Kidney epithelial cell (primary cell): ENCODE results near the gene MAST2. TPM values are rescaled to one million over a fixed set of nuclear protein-coding genes. Genes with fewer than 3 reads are reported as not detected.

Experiments
- DNase-seq: peaks from one replicate; pipeline ENCODE4 v3.0.0-alpha.2; 2010; ENCODE audit warnings: low read depth
- H3K27me3 ChIP-seq: 2 replicates; pipeline ENCODE4 v1.6.0; 2011; ENCODE audit warnings: low read length; ENCODE audit not compliant: control insufficient read depth, insufficient read depth
- H3K36me3 ChIP-seq: 2 replicates; pipeline ENCODE4 v1.5.1; 2011; ENCODE audit warnings: low read length; ENCODE audit not compliant: control insufficient read depth, insufficient read depth
- H3K4me3 ChIP-seq: 2 replicates; pipeline ENCODE4 v1.5.1; 2011; ENCODE audit warnings: low read depth, mild to moderate bottlenecking, control low read depth, low read length
- CTCF ChIP-seq: IDR thresholded peaks from 2 replicates; pipeline ENCODE4 v1.5.1; 2011; ENCODE audit warnings: mild to moderate bottlenecking, moderate library complexity, low read length, control low read depth, inconsistent platforms; ENCODE audit not compliant: insufficient read depth, poor library complexity, severe bottlenecking
- total RNA-seq: library from RNA; depleted of rRNA; stranded (reverse); fragments of >200 nt; gene quantifications from 2 replicates; pipeline ENCODE4 v1.2.3, GENCODE V29; 2015

The MAST2 gene
- total RNA-seq, 1 donor from 2014 or later: 26.6 TPM

DNA sequence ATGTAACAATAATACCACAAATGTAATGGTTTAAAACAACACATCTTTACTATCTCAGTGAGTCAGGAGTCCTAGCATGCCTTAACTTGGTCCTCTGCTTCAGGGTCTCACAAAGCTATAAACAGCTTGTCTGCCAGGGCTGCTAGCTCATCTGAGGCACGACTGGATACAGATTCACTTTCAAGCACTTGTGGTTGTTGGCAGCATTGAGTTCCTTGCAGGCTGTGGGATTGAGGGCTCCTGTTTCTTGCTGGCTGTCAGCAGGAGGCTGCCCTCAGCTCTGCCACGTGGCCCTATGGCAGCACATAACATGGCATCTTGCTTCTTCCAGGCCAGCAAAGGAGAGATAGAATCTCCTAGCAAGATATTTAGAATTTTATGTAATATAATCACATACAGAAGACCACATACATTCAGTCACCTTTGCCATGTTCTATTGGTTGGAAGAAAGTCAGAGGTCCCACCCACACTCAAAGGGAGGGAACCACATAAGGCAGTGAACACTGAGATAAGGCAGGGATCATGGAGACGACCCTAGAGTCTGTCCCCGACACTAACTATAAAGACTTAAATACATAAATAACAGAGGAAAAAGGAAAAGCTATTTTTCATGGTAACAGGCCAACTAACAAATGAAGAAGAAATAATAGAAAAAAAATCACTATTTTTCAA lies 34.0 kb upstream of the MAST2 start:
- no peak for DNase-seq
- no peak for TF ChIP-seq CTCF

GRCh38 chr1:45772971-45773370 lies 30.4 kb upstream of the MAST2 start:
- no peaks in the 10 kb centered on the region for H3K27me3 ChIP-seq
- no peaks in the 10 kb centered on the region for H3K36me3 ChIP-seq
- no peak for TF ChIP-seq CTCF
- DNase-seq: no peak
- no peak overlapping the region for H3K4me3 ChIP-seq

More for the DNA sequence above, 34.0 kb upstream of the MAST2 start:
- H3K27me3 ChIP-seq: no peaks in the 10 kb centered on the region
- H3K36me3 ChIP-seq: no peaks in the 10 kb centered on the region
- H3K4me3 ChIP-seq: no peak overlapping the region

GRCh38 chr1:45775794-45776193 lies 27.6 kb upstream of the MAST2 start:
- no peaks in the 10 kb centered on the region for H3K27me3 ChIP-seq
- TF ChIP-seq CTCF: no peak
- no peak overlapping the region for H3K4me3 ChIP-seq
- H3K36me3 ChIP-seq: no peaks in the 10 kb centered on the region
- DNase-seq: no peak

DNA sequence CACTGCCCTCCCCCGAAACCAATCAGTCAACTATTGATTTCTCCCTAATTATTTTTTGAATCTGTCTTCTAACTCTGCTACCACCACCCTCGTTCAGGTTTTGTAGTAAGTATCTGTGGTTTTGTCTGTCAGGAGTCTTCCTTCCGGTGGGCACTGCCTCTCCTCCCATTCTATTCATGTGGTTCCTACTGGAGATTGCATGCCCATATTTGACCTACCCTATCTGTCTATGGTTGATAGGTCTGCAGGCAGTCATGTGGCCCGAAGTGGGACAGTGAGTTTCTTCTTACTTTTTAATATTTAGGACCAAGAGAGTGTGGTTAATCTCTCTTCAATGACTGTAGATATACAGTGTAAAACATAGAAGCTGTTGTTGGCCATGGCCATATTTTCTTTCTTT lies 17.8 kb upstream of the MAST2 start:
- H3K36me3 ChIP-seq: no peaks in the 10 kb centered on the region
- DNase-seq: no peak
- no peak for TF ChIP-seq CTCF
- H3K4me3 ChIP-seq: no peak overlapping the region
- no peaks in the 10 kb centered on the region for H3K27me3 ChIP-seq

DNA sequence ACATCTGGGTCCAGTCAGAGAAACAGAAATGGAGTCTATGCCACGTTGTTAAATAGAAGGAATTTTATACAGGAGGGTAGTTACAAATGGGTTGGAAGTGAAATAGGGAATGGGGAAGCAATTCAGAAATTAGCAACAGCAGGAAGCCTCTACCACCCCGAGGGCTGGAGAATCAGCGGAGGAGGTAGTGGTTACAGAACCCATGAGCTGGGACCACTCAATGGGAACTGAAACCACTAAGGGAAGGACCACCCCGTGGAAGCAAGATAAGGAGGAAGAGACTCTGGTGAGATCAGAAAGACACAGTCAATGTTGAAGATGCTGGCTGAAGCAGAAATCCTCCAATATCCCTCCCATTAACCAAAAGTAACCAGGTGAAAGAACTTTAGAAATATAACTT lies 15.5 kb upstream of the MAST2 start:
- no peak overlapping the region for H3K4me3 ChIP-seq
- no peaks in the 10 kb centered on the region for H3K36me3 ChIP-seq
- DNase-seq: no peak
- H3K27me3 ChIP-seq: no peaks in the 10 kb centered on the region
- no peak for TF ChIP-seq CTCF

GRCh38 chr1:45789601-45790000 lies 13.8 kb upstream of the MAST2 start:
- H3K36me3 ChIP-seq: no peaks in the 10 kb centered on the region
- no peaks in the 10 kb centered on the region for H3K27me3 ChIP-seq
- no peak overlapping the region for H3K4me3 ChIP-seq
- no peak for DNase-seq
- TF ChIP-seq CTCF: no peak
